Measurements from ENCODE around the gene PRKAB1.

PRKAB1 gene

DNA sequence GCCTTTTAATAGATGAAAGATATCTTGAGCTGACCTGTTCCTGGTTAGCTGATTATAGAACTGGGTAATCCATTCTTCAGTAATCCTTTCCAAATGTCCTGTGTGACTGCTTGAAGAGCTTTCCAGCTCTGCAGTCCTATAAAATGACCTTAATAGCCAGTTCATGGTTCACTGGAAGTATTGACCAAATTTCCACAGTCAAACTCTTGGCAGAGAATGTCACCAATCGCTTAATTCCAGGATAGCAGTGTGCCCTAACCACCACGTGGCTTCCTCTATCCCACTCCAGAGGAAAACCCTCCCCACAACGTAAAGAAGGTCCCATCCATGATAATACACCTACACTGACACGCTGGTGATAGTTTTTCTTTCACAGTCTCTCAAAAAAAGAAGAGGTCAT, 17.4 kb downstream of the PRKAB1 start:
- TF ChIP-seq, protein P1, sequence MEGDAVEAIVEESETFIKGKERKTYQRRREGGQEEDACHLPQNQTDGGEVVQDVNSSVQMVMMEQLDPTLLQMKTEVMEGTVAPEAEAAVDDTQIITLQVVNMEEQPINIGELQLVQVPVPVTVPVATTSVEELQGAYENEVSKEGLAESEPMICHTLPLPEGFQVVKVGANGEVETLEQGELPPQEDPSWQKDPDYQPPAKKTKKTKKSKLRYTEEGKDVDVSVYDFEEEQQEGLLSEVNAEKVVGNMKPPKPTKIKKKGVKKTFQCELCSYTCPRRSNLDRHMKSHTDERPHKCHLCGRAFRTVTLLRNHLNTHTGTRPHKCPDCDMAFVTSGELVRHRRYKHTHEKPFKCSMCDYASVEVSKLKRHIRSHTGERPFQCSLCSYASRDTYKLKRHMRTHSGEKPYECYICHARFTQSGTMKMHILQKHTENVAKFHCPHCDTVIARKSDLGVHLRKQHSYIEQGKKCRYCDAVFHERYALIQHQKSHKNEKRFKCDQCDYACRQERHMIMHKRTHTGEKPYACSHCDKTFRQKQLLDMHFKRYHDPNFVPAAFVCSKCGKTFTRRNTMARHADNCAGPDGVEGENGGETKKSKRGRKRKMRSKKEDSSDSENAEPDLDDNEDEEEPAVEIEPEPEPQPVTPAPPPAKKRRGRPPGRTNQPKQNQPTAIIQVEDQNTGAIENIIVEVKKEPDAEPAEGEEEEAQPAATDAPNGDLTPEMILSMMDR (IDR thresholded peaks at IDR 0.05; ENCODE audit: low read depth, low read length), result no peak
- DNase-seq (ENCODE audit: extremely low read depth, low read depth), result no peak

DNA sequence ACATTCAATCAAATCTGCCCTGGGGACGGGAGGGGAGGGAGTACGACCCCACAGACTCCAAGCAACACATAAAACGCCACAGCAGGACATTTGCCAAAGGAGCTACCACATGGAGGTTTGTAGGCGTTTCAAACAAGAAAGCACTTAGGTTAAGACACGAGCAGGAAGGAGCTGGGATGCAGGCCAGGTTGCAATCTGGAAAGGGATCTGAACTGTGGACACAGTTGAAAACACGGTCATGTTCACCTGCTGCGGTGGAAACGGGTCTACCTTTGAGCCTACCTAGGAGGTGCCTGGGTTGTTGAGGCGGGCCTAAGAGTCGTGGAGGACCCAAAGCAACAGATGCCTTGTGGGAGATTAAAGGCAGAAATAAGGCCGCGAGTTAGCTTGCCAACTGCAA, 18.4 kb downstream of the PRKAB1 start:
- DNase-seq (ENCODE audit: extremely low read depth, low read depth), result no peak
- TF ChIP-seq, protein P1 (IDR thresholded peaks at IDR 0.05; ENCODE audit: low read depth, low read length), result no peak

DNA sequence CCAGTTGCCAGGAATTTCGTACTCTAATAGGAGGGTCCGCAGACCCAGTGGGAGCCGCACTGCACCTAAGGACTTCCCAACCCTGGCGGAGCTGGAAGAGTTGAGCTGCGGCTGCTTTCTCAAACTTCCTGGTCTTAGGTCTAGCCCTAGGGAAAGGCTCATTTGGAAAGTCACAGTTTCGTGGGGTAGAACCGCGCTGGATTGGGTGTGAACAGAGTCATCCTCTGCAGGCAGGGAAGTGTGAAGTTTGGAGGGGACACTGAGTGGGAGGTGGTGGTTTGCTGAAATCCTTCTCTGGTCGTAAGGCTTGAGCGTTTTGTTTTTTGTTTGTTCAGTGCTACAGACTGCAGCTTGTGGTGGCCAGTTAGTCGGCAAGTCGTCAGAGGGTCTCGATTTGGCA, 18.8 kb downstream of the PRKAB1 start:
- DNase-seq (ENCODE audit: extremely low read depth, low read depth), result no peak
- TF ChIP-seq, protein P1 (IDR thresholded peaks at IDR 0.05; ENCODE audit: low read depth, low read length), result no peak

DNA sequence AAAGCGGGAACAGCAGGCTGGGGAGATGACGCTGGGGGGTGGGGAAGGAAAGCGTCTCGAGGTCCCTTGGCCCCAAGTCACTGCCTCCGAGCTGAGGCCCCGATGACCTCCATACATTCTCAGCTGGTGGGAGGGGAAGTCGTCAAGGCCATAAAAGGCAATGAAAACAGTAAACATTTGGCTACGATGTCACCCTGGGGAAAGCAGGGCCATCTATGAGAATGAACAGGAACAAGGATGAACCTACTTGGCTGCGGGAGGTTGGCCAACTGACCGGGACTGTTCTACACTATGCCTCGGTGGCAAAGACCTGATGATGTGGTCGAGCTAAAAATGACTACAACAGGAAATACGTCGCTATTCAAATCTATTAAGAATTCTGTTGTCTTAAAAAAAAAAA, 19.5 kb downstream of the PRKAB1 start:
- DNase-seq (ENCODE audit: extremely low read depth, low read depth), result no peak
- TF ChIP-seq, protein P1 (IDR thresholded peaks at IDR 0.05; ENCODE audit: low read depth, low read length), result no peak

DNA sequence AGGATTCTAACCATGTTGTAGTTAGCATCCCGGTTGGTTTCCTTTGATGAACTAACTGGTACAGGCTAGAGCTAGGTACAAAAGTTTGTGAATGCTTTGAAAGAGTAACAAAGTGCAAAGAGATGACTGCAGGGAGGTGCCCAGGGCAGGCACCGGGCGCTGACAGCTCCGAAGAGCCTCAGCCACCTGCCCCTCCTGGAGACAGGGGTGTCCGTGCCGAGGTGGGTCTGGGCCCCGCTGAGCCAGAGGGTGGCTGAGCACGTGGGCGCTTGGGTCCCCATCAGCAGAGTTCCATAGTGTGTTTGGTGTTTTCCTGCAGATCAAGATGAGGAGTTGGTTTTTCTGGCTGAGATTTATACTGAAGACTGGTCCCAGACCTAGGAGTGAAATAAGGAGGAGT, 19.9 kb downstream of the PRKAB1 start:
- TF ChIP-seq, protein P1 (IDR thresholded peaks at IDR 0.05; ENCODE audit: low read depth, low read length), result no peak
- DNase-seq (ENCODE audit: extremely low read depth, low read depth), result no peak

DNA sequence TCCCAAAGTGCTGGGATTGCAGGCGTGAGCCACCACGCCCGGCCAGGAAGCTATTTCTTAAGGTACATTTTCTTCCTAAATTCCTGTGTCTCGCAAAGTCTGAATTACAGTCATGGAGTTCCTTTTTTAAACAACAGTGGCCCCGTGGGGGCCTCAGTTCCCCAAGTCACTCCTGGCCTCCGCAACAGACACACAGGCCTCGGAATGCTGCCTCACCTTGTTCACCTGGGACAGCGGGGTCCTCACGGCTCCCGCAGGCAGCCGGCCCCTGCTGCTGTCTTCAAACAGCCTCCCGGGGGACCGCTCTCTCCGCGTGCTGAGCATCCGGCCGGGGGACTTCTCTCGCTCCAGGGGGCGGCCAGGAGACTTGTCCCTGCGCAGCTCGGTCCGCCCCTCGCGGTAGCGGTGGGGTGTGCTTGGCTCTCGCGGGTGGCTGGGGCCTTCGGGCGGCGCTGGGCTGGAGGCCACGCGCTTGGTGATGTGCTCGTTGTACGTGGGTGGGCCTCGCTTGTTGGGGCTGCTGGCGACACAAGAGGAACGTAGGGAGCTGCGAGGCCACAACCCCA, 22.1 kb downstream of the PRKAB1 start:
- TF ChIP-seq, protein P1 (IDR thresholded peaks at IDR 0.05; ENCODE audit: low read depth, low read length), result no peak
- DNase-seq (ENCODE audit: extremely low read depth, low read depth), result no peak

DNA sequence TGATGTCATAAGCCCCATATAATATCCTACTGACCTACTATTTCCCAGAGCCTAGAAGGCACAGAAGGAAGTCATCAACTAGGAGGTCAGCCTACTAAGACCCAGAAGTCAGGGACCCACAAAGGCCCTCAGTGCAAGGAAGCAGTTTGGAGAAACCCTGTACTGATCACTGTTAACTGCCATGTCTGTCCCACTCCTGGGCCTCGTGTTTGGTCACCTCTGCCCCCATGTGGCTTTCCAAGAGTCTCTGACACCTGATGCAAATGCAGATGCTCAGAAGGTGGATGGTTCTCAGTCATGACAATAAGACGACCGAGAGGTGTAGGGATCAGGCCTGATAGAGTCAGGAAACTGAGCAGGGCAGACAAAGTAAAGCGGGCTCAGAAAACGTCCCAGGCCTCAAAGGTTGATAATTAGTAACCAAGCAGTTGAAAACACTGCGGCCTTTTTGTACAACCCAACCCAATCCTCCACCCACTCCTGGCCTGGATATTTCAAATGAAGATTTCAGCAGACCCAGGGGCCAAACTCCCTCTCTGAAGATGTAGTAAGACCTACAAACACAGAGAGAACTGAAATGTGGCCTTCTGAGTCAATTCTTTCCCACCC, 23.4 kb downstream of the PRKAB1 start:
- no peak for DNase-seq (ENCODE audit: extremely low read depth, low read depth)
- TF ChIP-seq, protein P1 (IDR thresholded peaks at IDR 0.05; ENCODE audit: low read depth, low read length), result no peak
